H9 (cell line): Measurements from ENCODE around the gene CNGA4. TPM values are rescaled to one million over a fixed set of nuclear protein-coding genes. Genes with fewer than 3 reads are reported as not detected.

Experiments
- DNase-seq: peaks from one replicate; pipeline ENCODE4 v3.0.0-alpha.2; 2017
- H2AFZ ChIP-seq: one replicate; pipeline ENCODE4 v1.6.1; 2013; ENCODE audit warnings: mild to moderate bottlenecking, low read length, control low read depth, moderate library complexity
- H2AK5ac ChIP-seq: 2 replicates; pipeline ENCODE4 v1.6.1; 2013; ENCODE audit warnings: low read length, control low read depth, mixed read lengths; ENCODE audit not compliant: insufficient read length
- H2BK120ac ChIP-seq: one replicate; pipeline ENCODE4 v1.6.1; 2013; ENCODE audit warnings: low read depth, mild to moderate bottlenecking, low read length, control low read depth, inconsistent platforms; ENCODE audit not compliant: poor library complexity, severe bottlenecking
- H2BK12ac ChIP-seq: 2 replicates; pipeline ENCODE4 v1.6.1; 2013; ENCODE audit warnings: low read length, control low read depth, mixed read lengths, low read depth; ENCODE audit not compliant: insufficient read length
- H2BK15ac ChIP-seq: 2 replicates; pipeline ENCODE4 v1.6.1; 2013; ENCODE audit warnings: low read depth, low read length, control low read depth
- H2BK20ac ChIP-seq: one replicate; pipeline ENCODE4 v1.6.1; 2013; ENCODE audit warnings: low read depth, mild to moderate bottlenecking, low read length, control low read depth, inconsistent platforms; ENCODE audit not compliant: poor library complexity, severe bottlenecking
- H2BK5ac ChIP-seq: 2 replicates; pipeline ENCODE4 v1.6.1; 2013; ENCODE audit warnings: low read length, control low read depth, mixed read lengths; ENCODE audit not compliant: insufficient read length
- H3K14ac ChIP-seq: 2 replicates; pipeline ENCODE4 v1.6.1; 2013; ENCODE audit warnings: low read length, control low read depth; ENCODE audit not compliant: insufficient read depth
- H3K18ac ChIP-seq: 2 replicates; pipeline ENCODE4 v1.6.1; 2013; ENCODE audit warnings: low read depth, mild to moderate bottlenecking, mixed read lengths, low read length, control low read depth; ENCODE audit not compliant: insufficient read length
- H3K23ac ChIP-seq: 2 replicates; pipeline ENCODE4 v1.6.1; 2013; ENCODE audit warnings: low read length, control low read depth, mixed read lengths, low read depth; ENCODE audit not compliant: insufficient read length
- H3K23me2 ChIP-seq: 2 replicates; pipeline ENCODE4 v1.6.1; 2013; ENCODE audit warnings: low read depth, mild to moderate bottlenecking, mixed read lengths, low read length, control low read depth; ENCODE audit not compliant: insufficient read length, poor library complexity, severe bottlenecking
- H3K27ac ChIP-seq: 2 replicates; pipeline ENCODE4 v1.5.1; 2013; ENCODE audit warnings: low read length, control low read depth, mixed read lengths, low read depth; ENCODE audit not compliant: insufficient read length
- H3K27me3 ChIP-seq: 2 replicates; pipeline ENCODE4 v1.6.1; 2013; ENCODE audit warnings: low read length, control low read depth, inconsistent platforms; ENCODE audit not compliant: insufficient read depth
- H3K4ac ChIP-seq: 2 replicates; pipeline ENCODE4 v1.6.1; 2013; ENCODE audit warnings: low read depth, mild to moderate bottlenecking, control low read depth, inconsistent platforms, low read length, moderate library complexity
- H3K4me1 ChIP-seq: 2 replicates; pipeline ENCODE4 v1.6.1; 2013; ENCODE audit warnings: low read length, control low read depth, inconsistent platforms; ENCODE audit not compliant: insufficient read depth
- H3K4me2 ChIP-seq: 2 replicates; pipeline ENCODE4 v1.6.1; 2013; ENCODE audit warnings: low read length, control low read depth, mixed read lengths; ENCODE audit not compliant: insufficient read length, insufficient read depth
- H3K56ac ChIP-seq: 2 replicates; pipeline ENCODE4 v1.6.1; 2013; ENCODE audit warnings: low read depth, mild to moderate bottlenecking, mixed read lengths, low read length, control low read depth; ENCODE audit not compliant: insufficient read length
- H3K79me1 ChIP-seq: 2 replicates; pipeline ENCODE4 v1.6.1; 2013; ENCODE audit warnings: low read depth, mild to moderate bottlenecking, moderate library complexity, low read length, control low read depth, inconsistent platforms; ENCODE audit not compliant: insufficient read depth, poor library complexity, severe bottlenecking
- H3K79me2 ChIP-seq: 2 replicates; pipeline ENCODE4 v1.6.1; 2013; ENCODE audit warnings: low read length, control low read depth, inconsistent platforms; ENCODE audit not compliant: insufficient read depth
- H3K9ac ChIP-seq: 2 replicates; pipeline ENCODE4 v1.6.1; 2013; ENCODE audit warnings: low read length, control low read depth, mixed read lengths; ENCODE audit not compliant: insufficient read length; ENCODE audit errors: extremely low read depth
- H3K9me3 ChIP-seq: one replicate; pipeline ENCODE4 v1.6.1; 2013; ENCODE audit warnings: low read depth, low read length, inconsistent platforms; ENCODE audit not compliant: control insufficient read depth
- H3T11ph ChIP-seq: one replicate; pipeline ENCODE4 v1.6.1; 2013; ENCODE audit warnings: mild to moderate bottlenecking, low read length, control low read depth, inconsistent platforms
- H4K20me1 ChIP-seq: one replicate; pipeline ENCODE4 v1.6.1; 2013; ENCODE audit not compliant: control insufficient read depth, insufficient read length, insufficient read depth
- H4K5ac ChIP-seq: 2 replicates; pipeline ENCODE4 v1.6.1; 2013; ENCODE audit warnings: low read depth, mild to moderate bottlenecking, mixed read lengths, low read length, control low read depth; ENCODE audit not compliant: insufficient read length
- H4K8ac ChIP-seq: replicated peaks from 2 replicates; pipeline ENCODE4 v1.6.1; 2013; ENCODE audit warnings: low read length, control low read depth, mixed read lengths, low read depth; ENCODE audit not compliant: insufficient read length
- H4K91ac ChIP-seq: 2 replicates; pipeline ENCODE4 v1.6.1; 2013; ENCODE audit warnings: low read depth, mild to moderate bottlenecking, moderate library complexity, mixed read lengths, low read length, control low read depth; ENCODE audit not compliant: insufficient read length
- H3K27ac Mint-ChIP-seq, 3 experiments: 2 replicates in 2 of 3; 3 replicates in 1 of 3; pipeline ENCODE4 v1.8.0; 2020 to 2021; ENCODE audit warnings: mixed read lengths in 3 of 3, mild to moderate bottlenecking in 1 of 3, moderate library complexity in 1 of 3
- H3K27me3 Mint-ChIP-seq: 2 replicates; pipeline ENCODE4 v1.8.0; 2021; ENCODE audit warnings: low read depth, mild to moderate bottlenecking, moderate library complexity, mixed read lengths
- H3K36me3 Mint-ChIP-seq, 3 experiments: 2 replicates in 2 of 3; 3 replicates in 1 of 3; pipeline ENCODE4 v1.8.0; 2020 to 2021; ENCODE audit warnings: low read depth in 3 of 3, mixed read lengths in 3 of 3; ENCODE audit not compliant: insufficient read depth in 1 of 3
- H3K4me1 Mint-ChIP-seq, 2 experiments: 2 replicates each; pipeline ENCODE4 v1.8.0; 2020; ENCODE audit warnings: mixed read lengths in 2 of 2
- H3K4me3 Mint-ChIP-seq, 2 experiments: 2 replicates in 1 of 2; 3 replicates in 1 of 2; pipeline ENCODE4 v1.8.0; 2020 to 2021; ENCODE audit warnings: mild to moderate bottlenecking in 2 of 2, mixed read lengths in 2 of 2, moderate library complexity in 1 of 2
- H3K9me3 Mint-ChIP-seq, 2 experiments: 2 replicates in 1 of 2; 3 replicates in 1 of 2; pipeline ENCODE4 v1.8.0; 2020; ENCODE audit warnings: mild to moderate bottlenecking in 2 of 2, mixed read lengths in 2 of 2, moderate library complexity in 1 of 2
- WGBS: extraction: QIAGEN DNeasy Blood & Tissue Kit; methylation state at CpG from one replicate; pipeline ENCODE4 v1.1.7; 2013; ENCODE audit warnings: missing lambda C conversion rate, low lambda C conversion rate, mixed read lengths; ENCODE audit not compliant: insufficient read length; ENCODE audit errors: extremely low coverage; 5-methylcytosine and 5-hydroxymethylcytosine counted together
- total RNA-seq: library from RNA; stranded (reverse); gene quantifications from 2 replicates; pipeline ENCODE4 v1.2.1, GENCODE V29; 2021
- TF ChIP-seq, protein P1 (sequence below): fragments of 200-600 bp; sonication (generic); conservative IDR thresholded peaks from 3 replicates; pipeline ENCODE4 v1.8.0; 2021; ENCODE audit warnings: antibody characterized with exemption, mild to moderate bottlenecking

The CNGA4 gene
- total RNA-seq, 1 experiment from 2014 or later, result 0.11 TPM

DNA sequence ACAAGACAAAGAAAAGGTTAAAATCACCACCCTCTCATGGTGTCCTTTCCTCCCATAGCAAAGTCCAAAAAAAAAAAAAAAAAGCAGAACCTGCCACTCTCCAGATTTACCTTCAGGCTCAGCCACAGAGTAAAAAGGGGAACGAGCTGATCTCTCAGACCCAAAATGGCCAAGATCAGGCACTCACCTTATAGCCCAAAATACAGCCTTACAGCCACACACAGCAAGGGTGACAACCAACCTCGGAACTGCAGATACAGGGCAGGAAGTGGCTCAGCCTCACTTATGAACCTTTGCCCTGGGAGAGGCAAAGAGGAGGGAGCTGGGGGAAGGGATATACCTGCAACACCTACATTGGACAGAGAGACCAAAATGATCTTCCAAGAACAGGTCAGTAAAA is 9.0 kb upstream of the CNGA4 start:
- Histone ChIP-seq H2BK15ac (no peak overlapping the region), H4K91ac (no peak overlapping the region), H3T11ph (no peak overlapping the region), H3K23me2 (peaks cover 7% of the 10 kb centered on the region), H2BK120ac (no peak overlapping the region), H3K27ac (no peak overlapping the region), H3K4ac (no peak overlapping the region), H3K4me2 (no peak overlapping the region), H3K4me1 (no peaks in the 10 kb centered on the region), H2BK12ac (no peak overlapping the region), H3K27me3 (no peaks in the 10 kb centered on the region), H4K8ac (no peak overlapping the region), H4K5ac (no peak overlapping the region), H4K20me1 (no peaks in the 10 kb centered on the region), H2BK20ac (no peak overlapping the region), H2AK5ac (no peak overlapping the region), H2BK5ac (no peak overlapping the region), H2AFZ (no peak overlapping the region), H3K23ac (no peak overlapping the region), H3K18ac (no peak overlapping the region), H3K56ac (no peak overlapping the region), H3K79me2 (peaks cover 13% of the 10 kb centered on the region; the same call in 1 of the 2 replicates), H3K14ac (no peak overlapping the region), H3K79me1 (no peaks in the 10 kb centered on the region), H3K9ac (no peak overlapping the region), H3K9me3 (no peaks in the 10 kb centered on the region)
- H3K36me3 Mint-ChIP-seq, result peaks cover 0 to 2% (median under 1%) of the 10 kb centered on the region in 3 experiments; a peak in 1 of 7 replicates
- WGBS, result no CpG with 5 or more reads among the region's 2 CpGs
- TF ChIP-seq, protein P1, sequence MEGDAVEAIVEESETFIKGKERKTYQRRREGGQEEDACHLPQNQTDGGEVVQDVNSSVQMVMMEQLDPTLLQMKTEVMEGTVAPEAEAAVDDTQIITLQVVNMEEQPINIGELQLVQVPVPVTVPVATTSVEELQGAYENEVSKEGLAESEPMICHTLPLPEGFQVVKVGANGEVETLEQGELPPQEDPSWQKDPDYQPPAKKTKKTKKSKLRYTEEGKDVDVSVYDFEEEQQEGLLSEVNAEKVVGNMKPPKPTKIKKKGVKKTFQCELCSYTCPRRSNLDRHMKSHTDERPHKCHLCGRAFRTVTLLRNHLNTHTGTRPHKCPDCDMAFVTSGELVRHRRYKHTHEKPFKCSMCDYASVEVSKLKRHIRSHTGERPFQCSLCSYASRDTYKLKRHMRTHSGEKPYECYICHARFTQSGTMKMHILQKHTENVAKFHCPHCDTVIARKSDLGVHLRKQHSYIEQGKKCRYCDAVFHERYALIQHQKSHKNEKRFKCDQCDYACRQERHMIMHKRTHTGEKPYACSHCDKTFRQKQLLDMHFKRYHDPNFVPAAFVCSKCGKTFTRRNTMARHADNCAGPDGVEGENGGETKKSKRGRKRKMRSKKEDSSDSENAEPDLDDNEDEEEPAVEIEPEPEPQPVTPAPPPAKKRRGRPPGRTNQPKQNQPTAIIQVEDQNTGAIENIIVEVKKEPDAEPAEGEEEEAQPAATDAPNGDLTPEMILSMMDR, result no peak
- H3K27me3 Mint-ChIP-seq, result no peaks in the 10 kb centered on the region
- peaks cover 7 to 11% of the 10 kb centered on the region in 2 experiments for H3K4me1 Mint-ChIP-seq
- H3K4me3 Mint-ChIP-seq, result no peak overlapping the region
- no peak for DNase-seq
- H3K27ac Mint-ChIP-seq, result no peak overlapping the region
- no peaks in the 10 kb centered on the region for H3K9me3 Mint-ChIP-seq
